H1 (cell line): Measurements from ENCODE around the gene JOSD2. TPM values are rescaled to one million over a fixed set of nuclear protein-coding genes. Genes with fewer than 3 reads are reported as not detected.

ENCODE experiments used
- CTCF ChIA-PET: fragments of 300-600 bp; sonication (Branson Sonifier 250); formaldehyde crosslinking; loops from one replicate; lab custom pipeline; 2021; ENCODE audit not compliant: partially characterized antibody; lab: Charles Lee
- POLR2A ChIA-PET: fragments of 300-600 bp; sonication (Branson Sonifier 250); formaldehyde crosslinking; loops from one replicate; lab custom pipeline; 2021; ENCODE audit warnings: inconsistent platforms; ENCODE audit not compliant: partially characterized antibody; lab: Charles Lee
- DNase-seq, 2 experiments: peaks; one replicate each; pipeline versions ENCODE4 v3.0.0 to v3.0.0-alpha.2; 2010 to 2022; ENCODE audit warnings: low spot score in 2 of 2, low read depth in 1 of 2, mixed read lengths in 1 of 2
- FAIRE-seq: peaks from 2 replicates; lab custom pipeline; 2011; peaks lifted over from hg19 to GRCh38; lab: Jason Lieb, UNC
- H2AFZ ChIP-seq: 2 replicates; pipeline ENCODE4 v1.8.1; 2012; ENCODE audit warnings: low read length, inconsistent platforms
- H2AK5ac ChIP-seq: 2 replicates; pipeline ENCODE4 v1.6.1; 2013; ENCODE audit warnings: low read depth, low read length
- H2BK120ac ChIP-seq: replicated peaks from 2 replicates; pipeline ENCODE3; 2013; ENCODE audit warnings: low read depth, low read length, inconsistent platforms
- H2BK12ac ChIP-seq: 2 replicates; pipeline ENCODE4 v1.6.1; 2013; ENCODE audit warnings: low read depth, low read length
- H2BK15ac ChIP-seq: 2 replicates; pipeline ENCODE4 v1.6.1; 2013; ENCODE audit warnings: low read length
- H2BK20ac ChIP-seq: 2 replicates; pipeline ENCODE4 v1.6.1; 2013; ENCODE audit warnings: low read length
- H2BK5ac ChIP-seq: 2 replicates; pipeline ENCODE4 v1.6.1; 2013; ENCODE audit warnings: low read depth, low read length
- H3K14ac ChIP-seq: 2 replicates; pipeline ENCODE4 v1.6.1; 2013; ENCODE audit warnings: inconsistent platforms; ENCODE audit not compliant: insufficient read length
- H3K18ac ChIP-seq: 2 replicates; pipeline ENCODE4 v1.6.1; 2013; ENCODE audit warnings: low read length; ENCODE audit errors: extremely low read depth
- H3K23ac ChIP-seq: 2 replicates; pipeline ENCODE4 v1.6.1; 2013; ENCODE audit warnings: inconsistent platforms; ENCODE audit not compliant: insufficient read length
- H3K23me2 ChIP-seq: 2 replicates; pipeline ENCODE4 v1.6.1; 2013; ENCODE audit warnings: low read depth, low read length
- H3K27ac ChIP-seq: 2 replicates; pipeline ENCODE4 v1.6.1; 2011; ENCODE audit warnings: low read depth, low read length, inconsistent platforms
- H3K27me3 ChIP-seq, 4 experiments: replicated peaks in 1 of 4; 1 replicate in 1 of 4; 2 replicates in 3 of 4; pipeline versions ENCODE4 v1.6.1 to v1.8.1; 2011 to 2013; ENCODE audit warnings: low read length in 3 of 4, mild to moderate bottlenecking in 3 of 4, inconsistent platforms in 2 of 4, mixed read lengths in 2 of 4, moderate library complexity in 1 of 4; ENCODE audit not compliant: control insufficient read depth in 3 of 4, insufficient read depth in 3 of 4; ENCODE audit errors: extremely low read depth in 1 of 4
- H3K36me3 ChIP-seq, 4 experiments: 2 replicates each; pipeline versions ENCODE4 v1.6.1 to v1.8.1; 2011 to 2013; ENCODE audit warnings: mild to moderate bottlenecking in 4 of 4, low read length in 3 of 4, moderate library complexity in 2 of 4, control low read depth in 1 of 4, inconsistent platforms in 1 of 4; ENCODE audit not compliant: insufficient read depth in 4 of 4, control insufficient read depth in 2 of 4
- H3K4ac ChIP-seq: replicated peaks from 2 replicates; pipeline ENCODE3; 2013; ENCODE audit warnings: low read length, low read depth, mixed read lengths, inconsistent platforms; ENCODE audit not compliant: insufficient read length
- H3K4me1 ChIP-seq, 4 experiments: replicated peaks in 1 of 4; 1 replicate in 1 of 4; 2 replicates in 3 of 4; pipeline versions ENCODE4 v1.6.1 to v1.8.1; 2011 to 2013; ENCODE audit warnings: low read length in 3 of 4, inconsistent platforms in 2 of 4, mixed read lengths in 1 of 4; ENCODE audit not compliant: insufficient read depth in 4 of 4, control insufficient read depth in 3 of 4
- H3K4me2 ChIP-seq, 2 experiments: 2 replicates each; pipeline versions ENCODE4 v1.6.1 to v1.8.1; 2011 to 2013; ENCODE audit warnings: low read depth in 2 of 2, low read length in 2 of 2, control low read depth in 1 of 2, inconsistent platforms in 1 of 2, mild to moderate bottlenecking in 1 of 2; ENCODE audit not compliant: insufficient read depth in 1 of 2
- H3K4me3 ChIP-seq, 4 experiments: fragments of 200-600, 300-600 bp in 1 of 4; sonication (generic), shearing (Covaris generic), sonication (Bioruptor Twin) in 1 of 4; 2 replicates each; pipeline versions ENCODE4 v1.5.1 to v1.8.1; 2011 to 2016; ENCODE audit warnings: low read length in 4 of 4, low read depth in 3 of 4, control low read depth in 2 of 4, inconsistent platforms in 2 of 4, mild to moderate bottlenecking in 2 of 4, mixed read lengths in 1 of 4, moderate library complexity in 1 of 4; ENCODE audit not compliant: insufficient read depth in 2 of 4; ENCODE audit errors: extremely low read depth in 1 of 4
- H3K56ac ChIP-seq: replicated peaks from 2 replicates; pipeline ENCODE3; 2013; ENCODE audit warnings: low read depth, mild to moderate bottlenecking, mixed read lengths, low read length, inconsistent platforms; ENCODE audit not compliant: insufficient read length
- H3K79me1 ChIP-seq: 2 replicates; pipeline ENCODE4 v1.6.1; 2013; ENCODE audit warnings: low read depth, low read length, control low read depth
- H3K79me2 ChIP-seq, 2 experiments: 2 replicates each; pipeline versions ENCODE4 v1.6.1 to v1.8.1; 2012 to 2013; ENCODE audit warnings: low read length in 2 of 2, mild to moderate bottlenecking in 2 of 2, inconsistent platforms in 1 of 2; ENCODE audit not compliant: insufficient read depth in 2 of 2, control insufficient read depth in 1 of 2
- H3K9ac ChIP-seq, 4 experiments: replicated peaks in 1 of 4; 1 replicate in 1 of 4; 2 replicates in 3 of 4; pipeline versions ENCODE4 v1.6.1 to v1.8.1; 2011 to 2013; ENCODE audit warnings: low read depth in 3 of 4, low read length in 3 of 4, control low read depth in 2 of 4, mild to moderate bottlenecking in 2 of 4, moderate library complexity in 2 of 4, inconsistent platforms in 1 of 4; ENCODE audit errors: extremely low read depth in 1 of 4
- H3K9me3 ChIP-seq, 2 experiments: 2 replicates each; pipeline versions ENCODE4 v1.6.1 to v1.8.1; 2012 to 2013; ENCODE audit warnings: mild to moderate bottlenecking in 2 of 2, moderate library complexity in 2 of 2, control low read depth in 1 of 2, inconsistent platforms in 1 of 2, low read depth in 1 of 2, low read length in 1 of 2, mixed read lengths in 1 of 2; ENCODE audit not compliant: insufficient read depth in 2 of 2
- H4K20me1 ChIP-seq, 2 experiments: replicated peaks in 1 of 2; 2 replicates each; pipeline versions ENCODE3 to v1.8.1; 2011 to 2013; ENCODE audit warnings: inconsistent platforms in 2 of 2, low read length in 2 of 2, mild to moderate bottlenecking in 1 of 2; ENCODE audit not compliant: insufficient read depth in 2 of 2, control insufficient read depth in 1 of 2
- H4K5ac ChIP-seq: 2 replicates; pipeline ENCODE4 v1.6.1; 2013; ENCODE audit warnings: low read length, low read depth, mixed read lengths, inconsistent platforms; ENCODE audit not compliant: insufficient read length
- H4K8ac ChIP-seq: 2 replicates; pipeline ENCODE4 v1.8.0; 2013; ENCODE audit warnings: mild to moderate bottlenecking, moderate library complexity, low read length, inconsistent platforms; ENCODE audit not compliant: insufficient read depth; ENCODE audit errors: extremely low read depth
- H4K91ac ChIP-seq: replicated peaks from 2 replicates; pipeline ENCODE3; 2013; ENCODE audit warnings: low read length, mixed read lengths, inconsistent platforms; ENCODE audit not compliant: insufficient read length
- EP300 ChIP-seq, 2 experiments: IDR thresholded peaks; 1 replicate in 1 of 2; 2 replicates in 1 of 2; pipeline ENCODE4 v1.6.1; 2011 to 2012; ENCODE audit warnings: low read depth in 2 of 2, low read length in 2 of 2, mild to moderate bottlenecking in 2 of 2, borderline replicate concordance in 1 of 2, inconsistent platforms in 1 of 2, moderate library complexity in 1 of 2
- POU5F1 ChIP-seq: IDR thresholded peaks from 2 replicates; pipeline ENCODE4 v1.6.1; 2011; ENCODE audit warnings: low read depth, mild to moderate bottlenecking, low read length, moderate library complexity
- RNF2 ChIP-seq: fragments of 200-900, 300-1000 bp; sonication (generic); IDR thresholded peaks from 2 replicates; pipeline ENCODE4 v1.7.1; 2016; ENCODE audit warnings: borderline replicate concordance, low read depth, mild to moderate bottlenecking, antibody characterized with exemption, low read length; ENCODE audit not compliant: poor library complexity, severe bottlenecking; ENCODE audit errors: missing control alignments
- SAP30 ChIP-seq: fragments of 300-600 bp; sonication (generic); IDR thresholded peaks from 2 replicates; pipeline ENCODE4 v1.7.1; 2012; ENCODE audit warnings: low read length, moderate library complexity, mild to moderate bottlenecking, inconsistent platforms; ENCODE audit not compliant: insufficient read depth, insufficient replicate concordance
- SP1 ChIP-seq: IDR thresholded peaks from 2 replicates; pipeline ENCODE4 v1.6.1; 2011; ENCODE audit warnings: low read depth, low read length
- SUZ12 ChIP-seq: fragments of 200-600 bp; sonication (generic); IDR thresholded peaks from 2 replicates; pipeline ENCODE4 v1.6.1; 2012; ENCODE audit warnings: mild to moderate bottlenecking, inconsistent platforms, low read length, moderate library complexity, mixed read lengths
- TCF12 ChIP-seq: IDR thresholded peaks from 2 replicates; pipeline ENCODE4 v1.6.1; 2011; ENCODE audit warnings: low read depth, mild to moderate bottlenecking, low read length
- WGBS, 2 experiments: shearing (Covaris generic) in 1 of 2; methylation state at CpG; one replicate each; pipeline versions ENCODE4 v1.1.6 to v1.1.7; 2013 to 2015; ENCODE audit warnings: low lambda C conversion rate in 2 of 2, mixed read lengths in 2 of 2, inconsistent platforms in 1 of 2, low coverage in 1 of 2, missing lambda C conversion rate in 1 of 2; ENCODE audit not compliant: insufficient replicate concordance in 2 of 2, insufficient coverage in 1 of 2, insufficient read length in 1 of 2; ENCODE audit errors: extremely low coverage in 1 of 2, missing lambda C conversion rate in 1 of 2; 5-methylcytosine and 5-hydroxymethylcytosine counted together
- polyA plus RNA-seq, 7 experiments: library from polyadenylated mRNA; depleted of rRNA in 3 of 7; stranded (reverse) in 5 of 7; unstranded in 2 of 7; fragments of >200 nt in 5 of 7; fragments of 200-250 nt in 2 of 7; gene quantifications; 1 replicate in 5 of 7; 2 replicates in 1 of 7; 4 replicates in 1 of 7; pipeline versions ENCODE4 v1.2.1 to v1.2.3, GENCODE V29; 2011 to 2013; ENCODE audit warnings: missing spikeins in 2 of 7, mixed read lengths in 2 of 7
- total RNA-seq: library from RNA; stranded (reverse); fragmentation: NEBNext Ultra II Directional; extraction: Animal tissue kit (Norgen Biotek cat#: 25700); gene quantifications from 2 replicates; pipeline ENCODE4 v1.2.1, GENCODE V29; 2021
- TF ChIP-seq, protein P1 (sequence below), 3 experiments: IDR thresholded peaks; 1 replicate in 2 of 3; 2 replicates in 1 of 3; pipeline versions ENCODE4 v1.5.1 to v1.6.1; 2011; ENCODE audit warnings: low read length in 3 of 3, mild to moderate bottlenecking in 3 of 3, inconsistent platforms in 2 of 3, low read depth in 1 of 3, moderate library complexity in 1 of 3; ENCODE audit not compliant: insufficient read depth in 1 of 3; ENCODE audit errors: control extremely low read depth in 1 of 3

Gene JOSD2
- total and polyA plus RNA-seq, 2 of the 8 experiments (the other 6 are each of a cell fraction or from before 2014, with no cell fraction given) = 1.9 to 6.6 TPM

DNA sequence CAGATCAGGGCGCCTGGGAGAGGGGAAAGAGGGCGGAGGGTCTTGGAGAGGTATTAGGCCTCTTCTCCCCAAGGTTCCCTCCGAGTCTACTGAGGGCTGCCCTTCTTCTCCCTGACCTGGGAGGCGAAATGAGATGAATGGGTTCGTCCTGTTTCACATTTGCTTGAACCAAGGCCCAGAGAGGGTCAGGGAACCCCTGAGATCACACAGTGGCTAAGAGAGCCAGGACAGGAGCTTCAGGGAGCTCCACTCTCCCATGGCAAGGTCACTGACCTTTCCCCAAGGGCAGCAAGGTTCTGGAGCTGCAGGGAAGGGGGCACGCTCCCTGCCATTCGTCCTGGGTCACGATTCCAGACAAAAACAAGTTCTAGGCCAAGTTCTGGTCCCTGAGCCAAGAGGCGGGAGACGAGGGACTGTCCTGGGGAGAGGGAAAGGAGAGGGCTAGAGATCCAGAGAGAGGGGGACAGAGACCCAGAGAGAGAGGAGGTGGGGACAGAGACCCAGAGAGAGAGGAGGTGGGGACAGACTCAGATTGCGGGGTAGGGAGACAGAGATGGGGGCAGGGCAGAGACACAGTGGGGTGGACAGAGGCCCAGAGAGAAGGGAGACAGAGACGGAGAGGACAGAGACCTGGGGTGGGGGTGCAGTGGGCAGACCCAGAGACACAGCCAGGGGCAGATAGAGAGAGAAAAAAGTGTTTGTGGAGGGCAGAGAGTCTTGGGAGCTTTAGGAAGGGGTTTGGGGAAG, 2.2 kb upstream of the JOSD2 start:
- H3K27me3 ChIP-seq = peaks cover 0 to 19% (median 12%) of the 10 kb centered on the region in 4 experiments; a peak in 6 of 7 replicates
- H2BK12ac ChIP-seq = no peak overlapping the region
- H3K9me3 ChIP-seq = no peaks in the 10 kb centered on the region; a peak in 1 of 4 replicates
- H4K8ac ChIP-seq = no peak overlapping the region
- FAIRE-seq (no peak), DNase-seq (no peak)
- H3K4ac ChIP-seq = no peak overlapping the region
- H3K4me1 ChIP-seq = peaks cover 0 to 6% (median 4%) of the 10 kb centered on the region in 4 experiments; a peak in 4 of 7 replicates
- no peaks in the 10 kb centered on the region for H3K79me1 ChIP-seq
- WGBS, 2 experiments = 84% methylated on average over 10 of the region's 12 CpGs; no CpG with 5 or more reads in 1 of the 2 experiments
- H3K23me2 ChIP-seq = no peaks in the 10 kb centered on the region; the same call in 1 of the 2 replicates
- H4K20me1 ChIP-seq = peaks cover 1 to 3% of the 10 kb centered on the region in 2 experiments
- no peaks in the 10 kb centered on the region for H3K79me2 ChIP-seq
- no peak overlapping the region for H2BK5ac ChIP-seq
- H2AFZ ChIP-seq = no peak overlapping the region
- no peak overlapping the region for H3K27ac ChIP-seq
- H2AK5ac ChIP-seq = no peak overlapping the region
- POLR2A ChIA-PET = interaction anchor here (1.3 kb wide), 1 partner anchor 280 kb away, joined by 3 read pairs; no protein-coding TSS in a partner anchor
- H3K36me3 ChIP-seq = peaks cover 0 to 9% (median 0%) of the 10 kb centered on the region in 4 experiments; a peak in 2 of 8 replicates
- H3K9ac ChIP-seq = no peak overlapping the region; a peak in 1 of 7 replicates
- H4K91ac ChIP-seq = no peak overlapping the region
- no peak overlapping the region for H3K23ac ChIP-seq
- H3K14ac ChIP-seq = no peak overlapping the region
- H2BK15ac ChIP-seq = no peak overlapping the region
- H3K4me2 ChIP-seq = no peak overlapping the region
- H4K5ac ChIP-seq = no peak overlapping the region
- no peak overlapping the region for H3K56ac ChIP-seq
- no peak overlapping the region for H2BK120ac ChIP-seq
- H3K18ac ChIP-seq = no peak overlapping the region
- H3K4me3 ChIP-seq = no peak overlapping the region
- CTCF ChIA-PET = interaction anchor here (0.6 to 19.3 kb wide), 4 partner anchors 24 to 171 kb away, joined by 3 to 206 read pairs (median 4); no protein-coding TSS in a partner anchor
- no peak overlapping the region for H2BK20ac ChIP-seq
- TF ChIP-seq SUZ12 = no peak
- no peak for TF ChIP-seq SP1
- TF ChIP-seq POU5F1 = no peak
- TF ChIP-seq TCF12 = no peak
- TF ChIP-seq SAP30 = no peak
- TF ChIP-seq EP300 (IDR thresholded peaks at IDR 0.05; ENCODE audit: borderline replicate concordance in 1 of 2, low read depth in 2 of 2, low read length in 2 of 2) = no peak
- TF ChIP-seq, protein P1, sequence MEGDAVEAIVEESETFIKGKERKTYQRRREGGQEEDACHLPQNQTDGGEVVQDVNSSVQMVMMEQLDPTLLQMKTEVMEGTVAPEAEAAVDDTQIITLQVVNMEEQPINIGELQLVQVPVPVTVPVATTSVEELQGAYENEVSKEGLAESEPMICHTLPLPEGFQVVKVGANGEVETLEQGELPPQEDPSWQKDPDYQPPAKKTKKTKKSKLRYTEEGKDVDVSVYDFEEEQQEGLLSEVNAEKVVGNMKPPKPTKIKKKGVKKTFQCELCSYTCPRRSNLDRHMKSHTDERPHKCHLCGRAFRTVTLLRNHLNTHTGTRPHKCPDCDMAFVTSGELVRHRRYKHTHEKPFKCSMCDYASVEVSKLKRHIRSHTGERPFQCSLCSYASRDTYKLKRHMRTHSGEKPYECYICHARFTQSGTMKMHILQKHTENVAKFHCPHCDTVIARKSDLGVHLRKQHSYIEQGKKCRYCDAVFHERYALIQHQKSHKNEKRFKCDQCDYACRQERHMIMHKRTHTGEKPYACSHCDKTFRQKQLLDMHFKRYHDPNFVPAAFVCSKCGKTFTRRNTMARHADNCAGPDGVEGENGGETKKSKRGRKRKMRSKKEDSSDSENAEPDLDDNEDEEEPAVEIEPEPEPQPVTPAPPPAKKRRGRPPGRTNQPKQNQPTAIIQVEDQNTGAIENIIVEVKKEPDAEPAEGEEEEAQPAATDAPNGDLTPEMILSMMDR (IDR thresholded peaks at IDR 0.05; ENCODE audit: control extremely low read depth in 1 of 3, insufficient read depth in 1 of 3, low read depth in 1 of 3, low read length in 3 of 3) = no peak
- no peak for TF ChIP-seq RNF2
